Measurements from ENCODE around the gene LRBA.

- no peak for TF ChIP-seq CTCF (IDR thresholded peaks at IDR 0.05; ENCODE audit: low read depth, low read length, poor library complexity, severe bottlenecking)
- no peak for TF ChIP-seq EZH2phosphoT487 (IDR thresholded peaks at IDR 0.05; ENCODE audit: borderline replicate concordance, low read length)
Observed at GRCh38 chr4:150457802-150458201, 557.3 kb downstream of the LRBA start.
